Gastroesophageal sphincter (tissue), 4 donors: Measurements from ENCODE around the gene CYS1. TPM values are rescaled to one million over a fixed set of nuclear protein-coding genes. Genes with fewer than 3 reads are reported as not detected.
A peak's percentile ranks its signal among the peaks of the same experiment; 100 is the strongest.

ENCODE experiments used
- ATAC-seq: fragments of 150-250 bp; one replicate; pipeline ENCODE4 v1.9.1; 2016; ENCODE audit warnings: mild to moderate bottlenecking, moderate library complexity
- H3K27ac ChIP-seq, 4 donors: fragments of 200-600 bp; sonication (generic) in 3 of 4; 1 replicate in 3 of 4; 2 replicates in 1 of 4; pipeline ENCODE4 v1.5.1; 2016 to 2019
- H3K27me3 ChIP-seq: fragments of 200-600 bp; sonication (generic); one replicate; pipeline ENCODE4 v1.5.1; 2019
- H3K36me3 ChIP-seq, 2 donors: fragments of 200-600 bp; sonication (generic); one replicate each; pipeline ENCODE4 v1.5.1; 2019; ENCODE audit warnings: control low read depth in 1 of 2
- H3K4me1 ChIP-seq, 3 donors: fragments of 200-600 bp; sonication (generic); 1 replicate in 2 of 3; 2 replicates in 1 of 3; pipeline ENCODE4 v1.5.1; 2016 to 2019; ENCODE audit warnings: control low read depth in 2 of 3
- H3K4me3 ChIP-seq, 2 donors: fragments of 200-600 bp; sonication (generic); one replicate each; pipeline ENCODE4 v1.5.1; 2019; ENCODE audit warnings: mild to moderate bottlenecking in 1 of 2, moderate library complexity in 1 of 2
- H3K9me3 ChIP-seq, 3 donors: fragments of 200-600 bp; sonication (generic); one replicate each; pipeline ENCODE4 v1.5.1; 2017 to 2019; ENCODE audit warnings: control low read depth in 2 of 3
- EP300 ChIP-seq: sonication (generic); formaldehyde crosslinking; IDR thresholded peaks from one replicate; pipeline ENCODE4 v1.6.1; 2017; ENCODE audit warnings: antibody characterized with exemption, mild to moderate bottlenecking
- POLR2A ChIP-seq, 2 donors: fragments of 450-650 bp; IDR thresholded peaks; one replicate each; pipeline ENCODE4 v1.6.1; 2017; ENCODE audit warnings: antibody characterized with exemption in 2 of 2, mild to moderate bottlenecking in 2 of 2, moderate library complexity in 1 of 2
- POLR2AphosphoS5 ChIP-seq: sonication (generic); formaldehyde crosslinking; IDR thresholded peaks from one replicate; pipeline ENCODE4 v1.6.1; 2017; ENCODE audit warnings: antibody characterized with exemption
- WGBS, 2 donors: methylation state at CpG; one replicate each; pipeline ENCODE4 v1.1.5; 2018; ENCODE audit warnings: low coverage in 1 of 2; 5-methylcytosine and 5-hydroxymethylcytosine counted together
- total RNA-seq, 4 donors: library from RNA; depleted of rRNA; stranded (reverse); fragments of >200 nt; gene quantifications; one replicate each; pipeline ENCODE4 v1.1.0, GENCODE V29; 2016
- TF ChIP-seq, protein P1 (sequence below), 4 experiments: fragments of 200-600 bp in 2 of 4; fragments of 450-650 bp in 2 of 4; sonication (generic) in 1 of 4; IDR thresholded peaks; one replicate each; pipeline ENCODE4 v1.5.1; 2017 to 2019; ENCODE audit warnings: antibody characterized with exemption in 4 of 4, mild to moderate bottlenecking in 2 of 4, moderate library complexity in 2 of 4

Gene CYS1
- total RNA-seq, 4 donors from 2014 or later, result 8.6 to 50.7 (median 32.6) TPM

DNA sequence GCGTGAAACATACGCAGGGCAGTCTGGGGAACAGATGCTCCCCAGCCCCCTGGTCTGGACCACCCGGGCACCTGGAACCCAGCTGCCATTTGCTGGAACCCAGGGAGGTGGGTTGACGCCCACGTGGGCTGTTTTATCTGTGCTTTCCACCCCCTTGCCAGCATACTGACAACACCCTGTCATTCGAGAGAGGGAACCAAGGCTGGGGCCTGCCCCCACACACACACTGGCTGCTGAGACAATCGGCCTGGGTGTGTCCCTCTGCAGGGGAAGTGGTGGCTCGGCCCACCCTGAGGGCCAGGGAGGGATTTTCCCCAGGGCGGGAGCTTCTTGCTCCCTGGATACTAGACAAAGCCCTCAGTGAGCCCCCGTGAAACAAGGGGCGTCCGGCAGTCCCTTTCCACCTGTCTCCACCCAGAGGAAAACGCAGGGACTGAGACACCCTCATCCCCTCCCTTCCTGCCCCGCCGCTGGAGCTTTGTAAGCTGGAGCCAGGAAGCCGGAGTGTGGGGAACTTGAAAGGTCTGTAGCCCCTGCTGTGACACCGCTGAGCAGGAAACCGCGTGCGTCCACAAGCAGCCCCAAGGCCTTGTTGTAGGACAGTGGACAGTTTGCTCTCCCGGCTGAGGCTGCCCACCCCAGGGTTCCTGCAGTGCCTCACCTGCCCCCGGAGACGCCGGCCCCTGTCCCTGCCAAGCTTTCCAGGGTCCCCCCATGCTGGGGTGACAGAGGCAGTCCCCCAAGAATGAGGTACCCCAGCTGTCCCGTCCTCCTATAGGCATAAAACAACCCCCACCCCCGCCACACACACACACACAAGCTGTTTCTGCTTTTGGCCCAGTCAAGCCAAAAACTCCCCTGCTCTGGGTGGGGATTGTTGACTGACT lies 51.0 kb downstream of the CYS1 start:
- Histone ChIP-seq H3K4me1 (peaks cover 0 to 28% (median 23%) of the 10 kb centered on the region in 3 donors), H3K27ac (peak overlapping the region in 3 of 4 donors; percentile 57 to 77 (median 71)), H3K4me3 (peak overlapping the region in 1 of 2 donors; percentile 25), H3K9me3 (no peaks in the 10 kb centered on the region), H3K27me3 (no peaks in the 10 kb centered on the region), H3K36me3 (no peaks in the 10 kb centered on the region)
- peak; percentile 80 for ATAC-seq
- TF ChIP-seq POLR2AphosphoS5, result no peak
- 63% methylated on average over 4 of the region's 26 CpGs; no CpG with 5 or more reads in 1 of the 2 donors for WGBS, 2 donors

DNA sequence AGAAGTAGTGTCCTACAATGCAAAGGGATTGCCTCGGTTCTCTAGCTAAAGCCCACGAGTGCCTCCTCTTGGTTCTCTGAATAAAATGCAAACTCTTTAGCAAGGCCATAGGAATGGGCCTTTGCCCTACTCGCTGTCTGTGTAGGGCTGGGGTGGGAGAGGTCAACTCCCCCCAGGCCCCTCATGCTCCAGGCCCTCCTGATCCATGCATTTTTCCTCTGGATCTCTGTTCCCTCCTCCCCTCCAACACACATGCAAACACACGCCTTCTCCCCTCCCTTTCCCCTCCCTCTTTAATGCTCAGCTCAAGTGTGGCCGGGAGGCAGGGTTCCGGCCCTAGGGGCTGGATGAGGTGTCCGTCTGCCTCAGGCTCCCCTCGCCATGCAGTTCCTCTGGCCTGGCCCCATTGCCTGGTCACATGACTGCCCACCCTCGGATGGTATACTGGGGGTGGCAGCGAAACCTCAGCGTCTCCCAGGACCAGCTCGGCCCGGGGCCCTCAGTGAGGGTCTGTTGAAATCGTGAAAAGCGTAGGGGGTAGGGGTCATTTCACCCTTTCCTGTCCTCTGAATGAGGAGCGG lies 51.7 kb downstream of the CYS1 start:
- ATAC-seq, result no peak

DNA sequence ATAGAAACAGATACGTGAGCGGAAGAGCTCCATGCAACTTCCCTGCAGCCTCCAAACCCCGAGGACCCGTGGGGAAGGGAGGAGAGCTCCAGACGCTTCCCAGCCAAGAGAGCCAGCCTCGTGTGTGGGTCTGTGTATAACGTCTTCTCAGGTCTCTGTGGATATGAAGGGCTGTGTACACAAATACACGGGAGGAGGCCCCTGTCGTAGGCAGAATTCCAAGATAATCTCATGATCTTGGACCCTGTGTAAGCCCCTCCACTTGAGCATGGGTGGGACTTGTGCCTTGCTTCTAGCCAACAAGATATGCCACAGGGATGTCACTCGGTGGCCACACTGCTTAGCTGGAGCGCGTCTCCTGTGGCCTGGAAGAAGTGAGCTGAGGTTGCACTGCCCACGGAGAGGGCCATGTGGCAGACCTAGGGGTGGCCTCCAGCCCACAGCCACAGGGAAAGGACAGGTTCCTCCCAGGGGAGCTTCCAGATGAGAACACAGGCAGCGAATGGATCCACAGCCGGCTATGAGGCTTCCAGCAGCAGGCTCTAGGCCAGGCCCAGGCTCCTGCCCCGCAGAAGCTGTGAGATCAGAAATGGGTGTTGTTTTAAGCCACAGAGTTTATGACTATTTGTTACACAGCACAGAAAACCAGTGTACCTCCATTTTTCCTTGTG lies 52.4 kb downstream of the CYS1 start:
- Histone ChIP-seq H3K4me3 (no peak overlapping the region), H3K27ac (peak overlapping the region in 3 of 4 donors; percentile 57 to 77 (median 71)), H3K36me3 (no peaks in the 10 kb centered on the region), H3K27me3 (no peaks in the 10 kb centered on the region), H3K9me3 (no peaks in the 10 kb centered on the region), H3K4me1 (peaks cover 0 to 28% (median 23%) of the 10 kb centered on the region in 3 donors)
- peak; percentile 11 for ATAC-seq
- TF ChIP-seq, protein P1, sequence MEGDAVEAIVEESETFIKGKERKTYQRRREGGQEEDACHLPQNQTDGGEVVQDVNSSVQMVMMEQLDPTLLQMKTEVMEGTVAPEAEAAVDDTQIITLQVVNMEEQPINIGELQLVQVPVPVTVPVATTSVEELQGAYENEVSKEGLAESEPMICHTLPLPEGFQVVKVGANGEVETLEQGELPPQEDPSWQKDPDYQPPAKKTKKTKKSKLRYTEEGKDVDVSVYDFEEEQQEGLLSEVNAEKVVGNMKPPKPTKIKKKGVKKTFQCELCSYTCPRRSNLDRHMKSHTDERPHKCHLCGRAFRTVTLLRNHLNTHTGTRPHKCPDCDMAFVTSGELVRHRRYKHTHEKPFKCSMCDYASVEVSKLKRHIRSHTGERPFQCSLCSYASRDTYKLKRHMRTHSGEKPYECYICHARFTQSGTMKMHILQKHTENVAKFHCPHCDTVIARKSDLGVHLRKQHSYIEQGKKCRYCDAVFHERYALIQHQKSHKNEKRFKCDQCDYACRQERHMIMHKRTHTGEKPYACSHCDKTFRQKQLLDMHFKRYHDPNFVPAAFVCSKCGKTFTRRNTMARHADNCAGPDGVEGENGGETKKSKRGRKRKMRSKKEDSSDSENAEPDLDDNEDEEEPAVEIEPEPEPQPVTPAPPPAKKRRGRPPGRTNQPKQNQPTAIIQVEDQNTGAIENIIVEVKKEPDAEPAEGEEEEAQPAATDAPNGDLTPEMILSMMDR (IDR thresholded peaks at IDR 0.05), result no peak
- TF ChIP-seq POLR2A (IDR thresholded peaks at IDR 0.05), result no peak
- TF ChIP-seq POLR2AphosphoS5, result no peak
- TF ChIP-seq EP300, result no peak
- 83% methylated on average over 2 of the region's 16 CpGs; no CpG with 5 or more reads in 1 of the 2 donors for WGBS, 2 donors

More for the DNA sequence above, 51.7 kb downstream of the CYS1 start:
- Histone ChIP-seq H3K9me3 (no peaks in the 10 kb centered on the region), H3K4me3 (no peak overlapping the region), H3K4me1 (peaks cover 0 to 28% (median 23%) of the 10 kb centered on the region in 3 donors), H3K27me3 (no peaks in the 10 kb centered on the region), H3K36me3 (no peaks in the 10 kb centered on the region), H3K27ac (peak overlapping the region in 3 of 4 donors; percentile 57 to 77 (median 71))
- no peak for TF ChIP-seq EP300
- no peak for TF ChIP-seq POLR2AphosphoS5
- TF ChIP-seq, protein P1 (IDR thresholded peaks at IDR 0.05), result no peak
- no peak for TF ChIP-seq POLR2A (IDR thresholded peaks at IDR 0.05)
- 54 to 100% methylated on average over 2 to 3 of the region's 16 CpGs for WGBS, 2 donors

DNA sequence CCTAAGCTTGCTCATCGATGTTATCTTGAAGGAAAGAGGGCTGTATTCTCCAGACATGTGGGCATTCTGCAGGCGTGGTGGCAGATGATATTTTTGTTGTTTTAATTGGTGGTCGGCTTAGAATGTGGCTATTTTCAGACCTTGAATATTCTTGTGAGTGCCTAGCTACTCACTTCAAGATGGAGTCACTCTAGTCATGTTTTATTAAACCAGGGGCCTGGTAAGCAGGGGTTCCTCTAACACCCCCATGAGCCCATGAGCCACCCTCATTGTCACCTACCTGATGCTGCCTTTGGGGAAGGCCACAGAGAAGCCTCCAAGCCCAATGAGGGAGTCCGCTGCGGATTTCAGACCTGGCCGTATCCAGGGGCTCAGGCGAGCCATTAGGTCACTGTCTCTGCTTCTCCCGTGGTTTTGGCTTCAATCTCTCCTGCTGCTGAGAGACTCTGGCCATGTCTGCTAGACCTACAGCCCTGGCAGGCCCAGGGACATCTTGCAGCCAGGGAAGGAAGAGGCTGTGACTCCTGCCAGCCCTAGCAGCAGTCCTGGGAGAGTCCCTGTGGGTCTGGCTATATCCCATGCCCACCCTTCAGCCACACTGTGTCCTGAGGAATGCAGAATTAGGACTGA lies 53.2 kb downstream of the CYS1 start:
- Histone ChIP-seq H3K36me3 (no peaks in the 10 kb centered on the region), H3K4me3 (no peak overlapping the region), H3K27ac (peak overlapping the region in 1 of 4 donors; percentile 71), H3K27me3 (no peaks in the 10 kb centered on the region), H3K4me1 (peaks cover 0 to 28% (median 23%) of the 10 kb centered on the region in 3 donors), H3K9me3 (no peaks in the 10 kb centered on the region)
- WGBS, 2 donors, result 89 to 94% methylated on average over 3 to 5 of the region's 8 CpGs
- TF ChIP-seq POLR2AphosphoS5 (no peak), POLR2A (IDR thresholded peaks at IDR 0.05) (no peak), EP300 (no peak)
- TF ChIP-seq, protein P1 (IDR thresholded peaks at IDR 0.05), result no peak
- ATAC-seq, result no peak
